Measurements from ENCODE around the gene SLC33A1.

GRCh38 chr3:155870945-155871745 lies 16.9 kb upstream of the SLC33A1 start:
- TF ChIP-seq EZH2 (IDR thresholded peaks at IDR 0.05; ENCODE audit: borderline replicate concordance, low read depth, low read length, poor library complexity, severe bottlenecking) (no peak), CTCF (conservative IDR thresholded peaks at IDR 0.05; ENCODE audit: low read depth, low read length) (no peak)

Measured in A673 (cell line).